SIG-M5 treated with dmso at 0.1 percent for 504 hours (cell line): Measurements from ENCODE around the gene ANKH.
"Not testable (repeated sequence)": the region's sequence is repeated elsewhere in the genome, so short reads cannot be mapped to it uniquely, and the experiment has no call there.

ENCODE experiments used
- DNase-seq: peaks from one replicate; lab custom pipeline; 2025; ENCODE audit not compliant: unreplicated experiment; lab: John Stamatoyannopoulos, UW

The ANKH gene

GRCh38 chr5:14871214-14872069 lies at the start of gene ANKH:
ANKH (minus strand) TSS chr5:14871778; CDS start chr5:14871447, 331 bp downstream.
- DNase-seq, result peak; percentile 54

- no peak for DNase-seq
These were observed 48.5 kb upstream of the ANKH start for GRCh38 chr5:14920121-14920520.

- not testable (repeated sequence) for DNase-seq
These were observed 47.5 kb upstream of the ANKH start for GRCh38 chr5:14919106-14919505.

GRCh38 chr5:14917719-14918118 lies 46.1 kb upstream of the ANKH start:
- DNase-seq, result no peak

GRCh38 chr5:14915291-14915952 lies 43.8 kb upstream of the ANKH start:
- DNase-seq, result no peak

- DNase-seq, result no peak
These were observed 43.2 kb upstream of the ANKH start for GRCh38 chr5:14914623-14915260.

- DNase-seq, result no peak
These were observed 42.6 kb upstream of the ANKH start for GRCh38 chr5:14914193-14914592.

GRCh38 chr5:14913096-14913495 lies 41.5 kb upstream of the ANKH start:
- no peak for DNase-seq

GRCh38 chr5:14912206-14912605 lies 40.6 kb upstream of the ANKH start:
- DNase-seq, result no peak

GRCh38 chr5:14909369-14909768 lies 37.8 kb upstream of the ANKH start:
- DNase-seq, result no peak

- DNase-seq, result no peak
These were observed 36.6 kb upstream of the ANKH start for GRCh38 chr5:14908172-14908571.

- DNase-seq, result no peak
These were observed 35.0 kb upstream of the ANKH start for GRCh38 chr5:14906628-14907027.

- DNase-seq, result no peak
These were observed 31.4 kb upstream of the ANKH start for GRCh38 chr5:14902826-14903560.

- DNase-seq, result no peak
These were observed 30.0 kb upstream of the ANKH start for GRCh38 chr5:14901462-14902051.

GRCh38 chr5:14900693-14901461 lies 29.3 kb upstream of the ANKH start:
- no peak for DNase-seq

GRCh38 chr5:14896131-14896530 lies 24.6 kb upstream of the ANKH start:
- DNase-seq, result no peak

- DNase-seq, result no peak
These were observed 23.7 kb upstream of the ANKH start for GRCh38 chr5:14895301-14895700.

GRCh38 chr5:14894748-14895147 lies 23.2 kb upstream of the ANKH start:
- no peak for DNase-seq

GRCh38 chr5:14893381-14893780 lies 21.8 kb upstream of the ANKH start:
- DNase-seq, result no peak

GRCh38 chr5:14890846-14891245 lies 19.3 kb upstream of the ANKH start:
- DNase-seq, result no peak
